ENCODE data around the gene HADHA.

Gene HADHA

DNA sequence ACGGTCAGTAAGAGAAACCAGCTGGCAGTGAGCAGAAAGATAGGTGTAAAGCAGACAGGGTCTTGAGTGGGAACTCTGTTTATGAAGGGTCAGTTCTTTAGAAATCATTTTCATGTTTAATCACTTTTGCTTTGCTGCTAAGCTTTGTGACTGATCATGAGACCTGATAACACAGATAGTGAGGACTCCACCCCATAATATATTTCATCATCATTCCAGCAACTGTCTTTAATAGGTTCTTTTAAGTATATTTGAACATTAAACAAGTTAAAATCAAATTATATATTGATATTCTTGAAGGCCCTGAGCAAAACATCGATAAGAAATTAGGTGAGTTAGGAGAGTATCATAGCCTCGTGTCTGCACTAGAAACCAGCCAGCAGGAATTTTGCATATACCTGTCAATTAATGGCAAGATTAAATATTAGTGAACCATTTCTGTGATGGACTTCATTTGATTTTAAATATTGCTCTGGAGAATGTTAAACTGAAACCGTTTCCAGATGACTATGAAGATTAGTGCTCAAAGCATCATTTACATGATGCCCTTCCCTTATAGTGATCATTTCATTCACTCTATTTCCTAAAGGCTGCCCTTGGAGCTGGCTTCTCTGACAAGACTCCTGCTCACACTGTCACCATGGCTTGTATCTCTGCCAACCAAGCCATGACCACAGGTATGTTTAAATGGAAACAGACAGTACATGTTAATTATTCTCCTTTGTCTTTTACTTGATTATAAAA, 32.2 kb upstream of the HADHA start:
- 99% methylated on average over 4 of the region's 4 CpGs for WGBS
- no peak overlapping the region for H2BK12ac ChIP-seq (ENCODE audit: low read length in 2 of 2)
- H2AK5ac ChIP-seq (ENCODE audit: low read length, severe bottlenecking) = no peak overlapping the region
- no peak overlapping the region for H3K23ac ChIP-seq (ENCODE audit: low read length in 2 of 2)
- H4K91ac ChIP-seq (ENCODE audit: low read length) = no peak overlapping the region
- no peak overlapping the region for H2BK120ac ChIP-seq (ENCODE audit: low read depth, low read length)
- H3K18ac ChIP-seq (ENCODE audit: low read depth in 1 of 2, low read length in 2 of 2) = no peak overlapping the region
- no peak overlapping the region for H3K4ac ChIP-seq (ENCODE audit: low read depth in 1 of 2, low read length in 2 of 2)
- no peaks in the 10 kb centered on the region for H3K27me3 ChIP-seq (ENCODE audit: control insufficient read depth in 1 of 2, insufficient read depth in 1 of 2, low read length in 2 of 2)
- H2AFZ ChIP-seq (ENCODE audit: low read depth, low read length) = no peak overlapping the region
- no peaks in the 10 kb centered on the region for H3K9me3 ChIP-seq (ENCODE audit: control insufficient read depth, low read length)
- no peak overlapping the region for H3K14ac ChIP-seq (ENCODE audit: low read length in 2 of 2)
- no peak overlapping the region for H3K4me3 ChIP-seq (ENCODE audit: insufficient read depth in 1 of 2, low read depth in 1 of 2, low read length in 2 of 2)
- H3K27ac ChIP-seq (ENCODE audit: low read length, poor library complexity, severe bottlenecking) = no peak overlapping the region
- no peak overlapping the region for H3K9ac ChIP-seq (ENCODE audit: low read length)
- H3K79me1 ChIP-seq (replicated peaks; ENCODE audit: low read length, poor library complexity, severe bottlenecking) = peaks cover 6% of the 10 kb centered on the region
- DNase-seq = no peak
- no peaks in the 10 kb centered on the region for H3K4me1 ChIP-seq (ENCODE audit: control insufficient read depth, insufficient read depth, low read depth, low read length)
- H2BK15ac ChIP-seq (ENCODE audit: low read depth, poor library complexity, severe bottlenecking) = no peak overlapping the region
- H3K4me2 ChIP-seq (ENCODE audit: low read length, poor library complexity, severe bottlenecking) = no peak overlapping the region
- no peak overlapping the region for H4K8ac ChIP-seq (ENCODE audit: low read length)
- no peak overlapping the region for H2BK5ac ChIP-seq (ENCODE audit: low read depth, low read length, poor library complexity, severe bottlenecking)
- peaks cover 20 to 76% of the 10 kb centered on the region in 2 experiments for H3K36me3 ChIP-seq (ENCODE audit: control insufficient read depth in 1 of 2, insufficient read depth in 2 of 2, low read depth in 1 of 2, low read length in 2 of 2)

DNA sequence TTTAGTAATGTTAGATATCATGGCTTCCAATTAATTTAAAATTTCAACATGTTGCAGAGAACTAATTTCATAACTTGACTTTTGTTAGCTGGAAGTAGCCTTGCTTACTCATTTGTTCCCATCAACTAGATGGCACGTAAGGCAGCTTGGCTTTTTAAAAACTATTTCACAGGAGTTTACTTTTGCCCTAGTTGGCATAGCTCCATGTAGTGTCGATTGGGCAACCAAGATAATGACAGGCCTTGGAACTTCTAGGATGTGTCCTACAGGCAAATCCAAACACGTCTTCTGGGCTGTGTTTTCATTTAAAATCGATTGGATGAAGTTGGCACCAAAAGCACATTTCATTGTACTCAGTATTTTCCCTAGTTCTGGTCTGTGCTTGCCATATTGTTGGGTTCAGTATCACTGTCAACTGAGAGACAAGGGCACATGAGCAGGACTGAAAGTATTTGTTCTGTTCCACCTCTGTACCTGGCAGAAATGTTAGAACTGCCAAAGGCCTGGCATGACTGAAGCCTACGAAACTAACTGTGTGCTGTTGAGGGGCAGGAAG, 29.7 kb upstream of the HADHA start:
- H3K23ac ChIP-seq (ENCODE audit: low read length in 2 of 2) = no peak overlapping the region
- H2BK5ac ChIP-seq (ENCODE audit: low read depth, low read length, poor library complexity, severe bottlenecking) = no peak overlapping the region
- DNase-seq = peak; percentile 95
- no peaks in the 10 kb centered on the region for H3K27me3 ChIP-seq (ENCODE audit: control insufficient read depth in 1 of 2, insufficient read depth in 1 of 2, low read length in 2 of 2)
- H3K18ac ChIP-seq (ENCODE audit: low read depth in 1 of 2, low read length in 2 of 2) = no peak overlapping the region
- H3K27ac ChIP-seq (ENCODE audit: low read length, poor library complexity, severe bottlenecking) = no peak overlapping the region
- H3K4me3 ChIP-seq (ENCODE audit: insufficient read depth in 1 of 2, low read depth in 1 of 2, low read length in 2 of 2) = peak overlapping the region in 1 of 2 experiments; percentile 59
- H3K4me1 ChIP-seq (ENCODE audit: control insufficient read depth, insufficient read depth, low read depth, low read length) = no peaks in the 10 kb centered on the region
- H3K9ac ChIP-seq (ENCODE audit: low read length) = peak overlapping the region; percentile 61
- no peaks in the 10 kb centered on the region for H3K9me3 ChIP-seq (ENCODE audit: control insufficient read depth, low read length)
- peaks cover 14 to 54% of the 10 kb centered on the region in 2 experiments for H3K36me3 ChIP-seq (ENCODE audit: control insufficient read depth in 1 of 2, insufficient read depth in 2 of 2, low read depth in 1 of 2, low read length in 2 of 2)
- H2AFZ ChIP-seq (ENCODE audit: low read depth, low read length) = no peak overlapping the region
- H2BK120ac ChIP-seq (ENCODE audit: low read depth, low read length) = no peak overlapping the region
- no peak overlapping the region for H4K8ac ChIP-seq (ENCODE audit: low read length)
- H2AK5ac ChIP-seq (ENCODE audit: low read length, severe bottlenecking) = no peak overlapping the region
- H2BK12ac ChIP-seq (ENCODE audit: low read length in 2 of 2) = no peak overlapping the region
- H3K79me1 ChIP-seq (replicated peaks; ENCODE audit: low read length, poor library complexity, severe bottlenecking) = peaks cover 6% of the 10 kb centered on the region
- H3K14ac ChIP-seq (ENCODE audit: low read length in 2 of 2) = no peak overlapping the region
- no peak overlapping the region for H4K91ac ChIP-seq (ENCODE audit: low read length)
- no peak overlapping the region for H2BK15ac ChIP-seq (ENCODE audit: low read depth, poor library complexity, severe bottlenecking)
- H3K4ac ChIP-seq (ENCODE audit: low read depth in 1 of 2, low read length in 2 of 2) = no peak overlapping the region
- WGBS = 74% methylated on average over 5 of the region's 5 CpGs
- no peak overlapping the region for H3K4me2 ChIP-seq (ENCODE audit: low read length, poor library complexity, severe bottlenecking)

DNA sequence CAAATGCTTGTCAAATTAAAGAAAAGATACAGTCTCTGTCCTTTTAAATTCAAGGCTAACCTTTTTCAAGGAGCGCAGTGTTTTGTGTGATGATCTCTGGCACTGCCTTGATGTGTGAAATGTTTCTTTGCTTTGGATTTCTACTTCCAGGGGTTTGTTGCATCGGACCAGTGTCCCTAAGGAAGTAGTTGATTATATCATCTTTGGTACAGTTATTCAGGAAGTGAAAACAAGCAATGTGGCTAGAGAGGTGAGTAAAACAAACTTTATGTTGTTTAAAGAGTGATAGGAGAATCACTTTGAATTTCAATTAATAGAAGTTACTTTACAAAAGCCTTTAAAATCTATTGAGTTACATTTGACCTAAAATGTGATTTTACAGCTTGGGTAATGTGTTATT, 29.1 kb upstream of the HADHA start:
- Histone ChIP-seq H2BK15ac (ENCODE audit: low read depth, poor library complexity, severe bottlenecking) (no peak overlapping the region), H4K91ac (ENCODE audit: low read length) (no peak overlapping the region), H2BK120ac (ENCODE audit: low read depth, low read length) (no peak overlapping the region), H3K36me3 (ENCODE audit: control insufficient read depth in 1 of 2, insufficient read depth in 2 of 2, low read depth in 1 of 2, low read length in 2 of 2) (peaks cover 12 to 47% of the 10 kb centered on the region in 2 experiments), H2AK5ac (ENCODE audit: low read length, severe bottlenecking) (no peak overlapping the region), H3K23ac (ENCODE audit: low read length in 2 of 2) (no peak overlapping the region), H3K9me3 (ENCODE audit: control insufficient read depth, low read length) (no peaks in the 10 kb centered on the region), H2BK5ac (ENCODE audit: low read depth, low read length, poor library complexity, severe bottlenecking) (no peak overlapping the region), H3K4me2 (ENCODE audit: low read length, poor library complexity, severe bottlenecking) (no peak overlapping the region), H3K9ac (ENCODE audit: low read length) (peak overlapping the region; percentile 61), H3K14ac (ENCODE audit: low read length in 2 of 2) (no peak overlapping the region), H4K8ac (ENCODE audit: low read length) (no peak overlapping the region), H2AFZ (ENCODE audit: low read depth, low read length) (no peak overlapping the region), H3K79me1 (replicated peaks; ENCODE audit: low read length, poor library complexity, severe bottlenecking) (peaks cover 6% of the 10 kb centered on the region), H3K27ac (ENCODE audit: low read length, poor library complexity, severe bottlenecking) (no peak overlapping the region), H3K4me1 (ENCODE audit: control insufficient read depth, insufficient read depth, low read depth, low read length) (no peaks in the 10 kb centered on the region), H3K18ac (ENCODE audit: low read depth in 1 of 2, low read length in 2 of 2) (no peak overlapping the region), H3K27me3 (ENCODE audit: control insufficient read depth in 1 of 2, insufficient read depth in 1 of 2, low read length in 2 of 2) (no peaks in the 10 kb centered on the region), H3K4ac (ENCODE audit: low read depth in 1 of 2, low read length in 2 of 2) (no peak overlapping the region), H2BK12ac (ENCODE audit: low read length in 2 of 2) (no peak overlapping the region), H3K4me3 (ENCODE audit: insufficient read depth in 1 of 2, low read depth in 1 of 2, low read length in 2 of 2) (peak overlapping the region in 1 of 2 experiments; percentile 7)
- 80% methylated on average over 2 of the region's 2 CpGs for WGBS
- peak; percentile 47 for DNase-seq

DNA sequence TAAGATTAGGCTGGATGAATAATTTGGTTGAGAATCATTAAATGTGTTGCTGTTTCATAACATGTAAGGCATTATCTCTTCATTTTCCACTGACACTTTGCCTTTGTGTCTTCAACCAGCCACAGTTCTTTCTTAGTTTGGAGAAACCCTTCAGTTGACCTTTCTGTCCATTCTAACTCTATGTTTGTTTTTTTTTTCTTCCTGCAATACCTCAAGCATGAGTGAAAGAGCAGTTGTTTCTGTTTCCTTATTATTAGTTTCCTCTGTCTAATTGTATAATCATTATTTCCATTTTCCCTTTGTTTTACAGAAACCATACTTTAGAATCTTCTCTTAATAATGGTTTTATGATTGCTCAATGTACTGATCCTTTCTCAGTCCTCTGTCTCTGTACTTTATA, 25.9 kb upstream of the HADHA start:
- Histone ChIP-seq H4K91ac (ENCODE audit: low read length) (no peak overlapping the region), H3K4me3 (ENCODE audit: insufficient read depth in 1 of 2, low read depth in 1 of 2, low read length in 2 of 2) (no peak overlapping the region), H3K4me1 (ENCODE audit: control insufficient read depth, insufficient read depth, low read depth, low read length) (no peaks in the 10 kb centered on the region), H3K27ac (ENCODE audit: low read length, poor library complexity, severe bottlenecking) (no peak overlapping the region), H3K36me3 (ENCODE audit: control insufficient read depth in 1 of 2, insufficient read depth in 2 of 2, low read depth in 1 of 2, low read length in 2 of 2) (peaks cover 5 to 24% of the 10 kb centered on the region in 2 experiments), H3K79me1 (replicated peaks; ENCODE audit: low read length, poor library complexity, severe bottlenecking) (peaks cover 2% of the 10 kb centered on the region), H2AFZ (ENCODE audit: low read depth, low read length) (no peak overlapping the region), H2BK120ac (ENCODE audit: low read depth, low read length) (no peak overlapping the region), H3K4ac (ENCODE audit: low read depth in 1 of 2, low read length in 2 of 2) (no peak overlapping the region), H3K9ac (ENCODE audit: low read length) (peak overlapping the region; percentile 34), H3K23ac (ENCODE audit: low read length in 2 of 2) (no peak overlapping the region), H3K18ac (ENCODE audit: low read depth in 1 of 2, low read length in 2 of 2) (no peak overlapping the region), H2BK15ac (ENCODE audit: low read depth, poor library complexity, severe bottlenecking) (no peak overlapping the region), H2BK5ac (ENCODE audit: low read depth, low read length, poor library complexity, severe bottlenecking) (no peak overlapping the region), H2BK12ac (ENCODE audit: low read length in 2 of 2) (no peak overlapping the region), H4K8ac (ENCODE audit: low read length) (no peak overlapping the region), H2AK5ac (ENCODE audit: low read length, severe bottlenecking) (no peak overlapping the region), H3K14ac (ENCODE audit: low read length in 2 of 2) (no peak overlapping the region), H3K27me3 (ENCODE audit: control insufficient read depth in 1 of 2, insufficient read depth in 1 of 2, low read length in 2 of 2) (no peaks in the 10 kb centered on the region), H3K9me3 (ENCODE audit: control insufficient read depth, low read length) (no peaks in the 10 kb centered on the region), H3K4me2 (ENCODE audit: low read length, poor library complexity, severe bottlenecking) (no peak overlapping the region)
- no peak for DNase-seq
